Endothelial cell of umbilical vein (primary cell): ENCODE measurements around the gene TEX22. TPM values are rescaled to one million over a fixed set of nuclear protein-coding genes. Genes with fewer than 3 reads are reported as not detected.

ENCODE experiments used
- BruUV-seq: library from RNA; stranded (reverse); fragments of 400-500 nt; replicated peaks from 2 replicates; lab custom pipeline; 2021; lab: Mats Ljungman, UMichigan
- CTCF ChIA-PET: fragments of 300-600, 350-600 bp; sonication (Branson Sonifier 250); formaldehyde crosslinking; loops from one replicate; lab custom pipeline; 2021; ENCODE audit warnings: antibody characterized with exemption, inconsistent platforms; lab: Charles Lee
- POLR2A ChIA-PET: fragments of 300-600, 350-600 bp; sonication (Branson Sonifier 250); formaldehyde crosslinking; loops from one replicate; lab custom pipeline; 2021; ENCODE audit warnings: antibody characterized with exemption, inconsistent platforms; lab: Charles Lee
- DNase-seq: peaks from one replicate; pipeline ENCODE4 v3.0.0-alpha.2; 2011; ENCODE audit warnings: low read depth, low spot score
- FAIRE-seq: peaks from 2 replicates; lab custom pipeline; 2011; peaks lifted over from hg19 to GRCh38; lab: Jason Lieb, UNC
- H2AFZ ChIP-seq: 2 replicates; pipeline ENCODE4 v1.6.0; 2012; ENCODE audit warnings: low read depth, low read length, control low read depth, inconsistent platforms
- H3K27ac ChIP-seq: 2 replicates; pipeline ENCODE4 v1.5.1; 2011; ENCODE audit warnings: low read depth, mild to moderate bottlenecking, control low read depth, low read length, moderate library complexity; ENCODE audit not compliant: insufficient read depth
- H3K27me3 ChIP-seq, 2 experiments: 2 replicates each; pipeline versions ENCODE4 v1.6.0 to v1.6.1; 2011; ENCODE audit warnings: low read length in 2 of 2, mixed read lengths in 1 of 2; ENCODE audit not compliant: control insufficient read depth in 2 of 2, insufficient read depth in 2 of 2
- H3K36me3 ChIP-seq, 2 experiments: 2 replicates in 1 of 2; 3 replicates in 1 of 2; pipeline ENCODE4 v1.5.1; 2011; ENCODE audit warnings: low read length in 2 of 2, mild to moderate bottlenecking in 1 of 2, moderate library complexity in 1 of 2; ENCODE audit not compliant: control insufficient read depth in 2 of 2, insufficient read depth in 2 of 2; ENCODE audit errors: extremely low read depth in 1 of 2
- H3K4me1 ChIP-seq: 3 replicates; pipeline ENCODE4 v1.5.1; 2011; ENCODE audit warnings: mild to moderate bottlenecking, low read length; ENCODE audit not compliant: control insufficient read depth, insufficient read depth; ENCODE audit errors: extremely low read depth
- H3K4me2 ChIP-seq: 2 replicates; pipeline ENCODE4 v1.6.1; 2011; ENCODE audit warnings: low read length, control low read depth, mixed read lengths; ENCODE audit not compliant: insufficient read depth
- H3K4me3 ChIP-seq, 3 experiments: fragments of 200-600 bp in 1 of 3; sonication (generic), shearing (Covaris generic) in 1 of 3; replicated peaks in 1 of 3; 2 replicates each; pipeline ENCODE4 v1.5.1; 2011 to 2016; ENCODE audit warnings: control low read depth in 3 of 3, low read length in 3 of 3, mild to moderate bottlenecking in 2 of 3, inconsistent platforms in 1 of 3, low read depth in 1 of 3, moderate library complexity in 1 of 3; ENCODE audit not compliant: insufficient read depth in 1 of 3
- H3K79me2 ChIP-seq: 2 replicates; pipeline ENCODE4 v1.6.0; 2012; ENCODE audit warnings: low read length, inconsistent platforms; ENCODE audit not compliant: control insufficient read depth, insufficient read depth
- H3K9ac ChIP-seq: replicated peaks from 2 replicates; pipeline ENCODE3; 2011; ENCODE audit warnings: low read length, control low read depth; ENCODE audit not compliant: insufficient read depth; ENCODE audit errors: extremely low read depth
- H3K9me1 ChIP-seq: replicated peaks from 3 replicates; pipeline ENCODE4 v1.6.0; 2011; ENCODE audit warnings: mild to moderate bottlenecking, low read length; ENCODE audit not compliant: control insufficient read depth, insufficient read depth; ENCODE audit errors: extremely low read depth
- H3K9me3 ChIP-seq: replicated peaks from 2 replicates; pipeline ENCODE4 v1.5.1; 2012; ENCODE audit warnings: low read length, inconsistent platforms; ENCODE audit not compliant: control insufficient read depth, insufficient read depth
- H4K20me1 ChIP-seq: replicated peaks from 2 replicates; pipeline ENCODE3; 2011; ENCODE audit warnings: mild to moderate bottlenecking, low read length; ENCODE audit not compliant: control insufficient read depth, insufficient read depth; ENCODE audit errors: extremely low read depth
- CTCF ChIP-seq, 2 donors: IDR thresholded peaks; 1 replicate in 1 of 2; 2 replicates in 1 of 2; pipeline ENCODE4 v1.5.1; 2011; ENCODE audit warnings: low read length in 2 of 2, mild to moderate bottlenecking in 2 of 2, moderate library complexity in 2 of 2, control low read depth in 1 of 2, inconsistent platforms in 1 of 2, low read depth in 1 of 2; ENCODE audit not compliant: insufficient read depth in 1 of 2; ENCODE audit errors: extremely low read depth in 1 of 2
- EZH2 ChIP-seq: IDR thresholded peaks from 2 replicates; pipeline ENCODE4 v1.6.1; 2012; ENCODE audit warnings: borderline replicate concordance, low read depth, mild to moderate bottlenecking, moderate library complexity, low read length, inconsistent platforms; ENCODE audit not compliant: severe bottlenecking
- FOS ChIP-seq: IDR thresholded peaks from 2 replicates; pipeline ENCODE4 v1.6.1; 2011; ENCODE audit warnings: mild to moderate bottlenecking, low read length, moderate library complexity, borderline replicate concordance; ENCODE audit not compliant: insufficient read depth
- GATA2 ChIP-seq: IDR thresholded peaks from 2 replicates; pipeline ENCODE4 v1.7.0; 2011; ENCODE audit warnings: low read depth, mild to moderate bottlenecking, moderate library complexity, mixed read lengths, low read length; ENCODE audit not compliant: insufficient read length, insufficient read depth
- JUN ChIP-seq: IDR thresholded peaks from 2 replicates; pipeline ENCODE4 v1.6.1; 2011; ENCODE audit warnings: borderline replicate concordance, low read depth; ENCODE audit not compliant: insufficient read length, insufficient read depth
- MAX ChIP-seq: IDR thresholded peaks from 2 replicates; pipeline ENCODE4 v1.6.1; 2011; ENCODE audit not compliant: insufficient read depth, insufficient read length
- MYC ChIP-seq: IDR thresholded peaks from one replicate; pipeline ENCODE4 v1.6.1; 2011; ENCODE audit warnings: mild to moderate bottlenecking, low read depth, low read length
- POLR2A ChIP-seq: IDR thresholded peaks from 2 replicates; pipeline ENCODE4 v1.6.1; 2012; ENCODE audit warnings: low read depth, mild to moderate bottlenecking, control low read depth, low read length
- POLR2AphosphoS5 ChIP-seq: IDR thresholded peaks from 2 replicates; pipeline ENCODE4 v1.6.1; 2012; ENCODE audit warnings: low read depth, mild to moderate bottlenecking, control low read depth, low read length, moderate library complexity; ENCODE audit not compliant: insufficient read depth
- dilution Hi-C: fragments of 300-500 bp; cut with MboI; formaldehyde crosslinking; loops from one replicate; pipeline ENCODE4 v1.15.0; 2019; ENCODE audit warnings: low sequenced_read_pairs; ENCODE audit not compliant: extremely low pct_ligation_motif_present
- intact Hi-C: fragments of 100-400 bp; cut with micrococcal nuclease; formaldehyde crosslinking; loops from one replicate; pipeline ENCODE4 v1.10.0; 2022
- polyA plus RNA-seq, 4 experiments: library from polyadenylated mRNA; depleted of rRNA in 3 of 4; stranded (reverse) in 3 of 4; unstranded in 1 of 4; fragments of >200 nt; gene quantifications; 2 replicates each; pipeline versions ENCODE4 v1.2.1 to v1.2.3, GENCODE V29; 2011 to 2012; ENCODE audit warnings: missing spikeins in 1 of 4
- total RNA-seq: library from RNA; stranded (reverse); gene quantifications from 2 replicates; pipeline ENCODE4 v1.2.3, GENCODE V29; 2021

Gene TEX22
- total and polyA plus RNA-seq, 2 donors (not counting 3 experiments of a cell fraction or from before 2014, with no cell fraction given): 0.06 to 1.1 TPM

- Histone ChIP-seq H3K9me3 (no peaks in the 10 kb centered on the region), H3K36me3 (peaks cover 0 to 4% of the 10 kb centered on the region in 2 experiments), H3K4me1 (no peaks in the 10 kb centered on the region), H3K9me1 (no peaks in the 10 kb centered on the region), H3K79me2 (no peaks in the 10 kb centered on the region), H2AFZ (no peak overlapping the region), H3K4me2 (no peak overlapping the region), H4K20me1 (no peaks in the 10 kb centered on the region), H3K9ac (no peak overlapping the region), H3K4me3 (no peak overlapping the region), H3K27ac (no peak overlapping the region), H3K27me3 (no peaks in the 10 kb centered on the region)
- FAIRE-seq (no peak), DNase-seq (no peak)
- intact Hi-C loops (no loop called here), dilution Hi-C loops (no loop called here)
- no TSS peak for BruUV-seq
- CTCF ChIA-PET: no interaction called here
- TF ChIP-seq GATA2 (no peak), POLR2AphosphoS5 (no peak), EZH2 (no peak), JUN (no peak), MAX (no peak), MYC (no peak), FOS (no peak), CTCF (IDR thresholded peaks at IDR 0.05; ENCODE audit: extremely low read depth in 1 of 2, insufficient read depth in 1 of 2, low read depth in 1 of 2, low read length in 2 of 2) (no peak), POLR2A (no peak)
- POLR2A ChIA-PET: no interaction called here
Measured at GRCh38 chr14:105388110-105388951, 10.0 kb upstream of the TEX22 start.
